ENCODE data around the gene FREM1.

GRCh38 chr9:14846871-14847311 is 63.3 kb downstream of the FREM1 start:
- TF ChIP-seq POLR2A (IDR thresholded peaks at IDR 0.05) (no peak), POLR2AphosphoS5 (IDR thresholded peaks at IDR 0.05) (no peak), CTCF (IDR thresholded peaks at IDR 0.05) (peak in 1 of 3 donors; percentile 28)

Measured in breast epithelium (tissue), 3 donors.